ENCODE data around the gene SMAD3.

DNA sequence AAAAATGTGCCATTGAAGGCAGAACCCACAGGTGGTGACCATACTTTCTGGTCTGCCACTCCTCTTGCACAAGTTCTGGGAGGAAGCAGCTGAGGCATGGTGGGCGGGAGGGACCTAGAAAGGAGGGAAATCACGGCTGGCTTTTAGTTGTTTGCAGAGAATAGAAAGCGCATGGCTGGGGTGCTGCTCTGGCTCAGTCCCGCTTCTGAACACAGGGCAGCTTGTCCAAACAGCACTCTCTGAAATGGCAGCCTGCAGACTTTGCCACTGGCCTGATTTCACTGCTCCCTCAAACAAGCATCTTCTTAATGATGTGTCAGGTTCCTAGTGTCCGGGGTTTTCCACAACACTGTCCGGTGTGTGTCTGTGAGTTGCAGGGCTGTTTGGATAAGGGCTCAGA, 112.3 kb downstream of the SMAD3 start:
- TF ChIP-seq, protein P1, sequence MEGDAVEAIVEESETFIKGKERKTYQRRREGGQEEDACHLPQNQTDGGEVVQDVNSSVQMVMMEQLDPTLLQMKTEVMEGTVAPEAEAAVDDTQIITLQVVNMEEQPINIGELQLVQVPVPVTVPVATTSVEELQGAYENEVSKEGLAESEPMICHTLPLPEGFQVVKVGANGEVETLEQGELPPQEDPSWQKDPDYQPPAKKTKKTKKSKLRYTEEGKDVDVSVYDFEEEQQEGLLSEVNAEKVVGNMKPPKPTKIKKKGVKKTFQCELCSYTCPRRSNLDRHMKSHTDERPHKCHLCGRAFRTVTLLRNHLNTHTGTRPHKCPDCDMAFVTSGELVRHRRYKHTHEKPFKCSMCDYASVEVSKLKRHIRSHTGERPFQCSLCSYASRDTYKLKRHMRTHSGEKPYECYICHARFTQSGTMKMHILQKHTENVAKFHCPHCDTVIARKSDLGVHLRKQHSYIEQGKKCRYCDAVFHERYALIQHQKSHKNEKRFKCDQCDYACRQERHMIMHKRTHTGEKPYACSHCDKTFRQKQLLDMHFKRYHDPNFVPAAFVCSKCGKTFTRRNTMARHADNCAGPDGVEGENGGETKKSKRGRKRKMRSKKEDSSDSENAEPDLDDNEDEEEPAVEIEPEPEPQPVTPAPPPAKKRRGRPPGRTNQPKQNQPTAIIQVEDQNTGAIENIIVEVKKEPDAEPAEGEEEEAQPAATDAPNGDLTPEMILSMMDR (IDR thresholded peaks at IDR 0.05; ENCODE audit: poor library complexity, severe bottlenecking): no peak
- TF ChIP-seq EP300 (conservative IDR thresholded peaks at IDR 0.05; ENCODE audit: poor library complexity, severe bottlenecking) (no peak), POLR2AphosphoS5 (IDR thresholded peaks at IDR 0.05) (no peak), RAD21 (conservative IDR thresholded peaks at IDR 0.05) (no peak), EZH2 (IDR thresholded peaks at IDR 0.05; ENCODE audit: borderline replicate concordance, insufficient read depth, low read length, poor library complexity, severe bottlenecking) (no peak), REST (IDR thresholded peaks at IDR 0.05; ENCODE audit: borderline replicate concordance) (no peak), MXI1 (conservative IDR thresholded peaks at IDR 0.05; ENCODE audit: poor library complexity, severe bottlenecking) (no peak), SMC3 (conservative IDR thresholded peaks at IDR 0.05; ENCODE audit: poor library complexity) (no peak), TAF1 (IDR thresholded peaks at IDR 0.05; ENCODE audit: low read depth) (no peak)

Measured in neural cell (in vitro differentiated cells).